ENCODE results near the gene POLR3K.

Gene POLR3K

GRCh38 chr16:78444-79150 lies 25.2 kb upstream of the POLR3K start:
- no peak for DNase-seq

GRCh38 chr16:77807-78443 lies 24.5 kb upstream of the POLR3K start, which contains the start of gene MPG:
Gene MPG (plus strand): TSS chr16:78225. CDS start chr16:78310, 85 bp downstream.
- peak; percentile 27 to 48 for DNase-seq

GRCh38 chr16:77273-77806 lies 23.9 kb upstream of the POLR3K start:
- no peak for DNase-seq

DNA sequence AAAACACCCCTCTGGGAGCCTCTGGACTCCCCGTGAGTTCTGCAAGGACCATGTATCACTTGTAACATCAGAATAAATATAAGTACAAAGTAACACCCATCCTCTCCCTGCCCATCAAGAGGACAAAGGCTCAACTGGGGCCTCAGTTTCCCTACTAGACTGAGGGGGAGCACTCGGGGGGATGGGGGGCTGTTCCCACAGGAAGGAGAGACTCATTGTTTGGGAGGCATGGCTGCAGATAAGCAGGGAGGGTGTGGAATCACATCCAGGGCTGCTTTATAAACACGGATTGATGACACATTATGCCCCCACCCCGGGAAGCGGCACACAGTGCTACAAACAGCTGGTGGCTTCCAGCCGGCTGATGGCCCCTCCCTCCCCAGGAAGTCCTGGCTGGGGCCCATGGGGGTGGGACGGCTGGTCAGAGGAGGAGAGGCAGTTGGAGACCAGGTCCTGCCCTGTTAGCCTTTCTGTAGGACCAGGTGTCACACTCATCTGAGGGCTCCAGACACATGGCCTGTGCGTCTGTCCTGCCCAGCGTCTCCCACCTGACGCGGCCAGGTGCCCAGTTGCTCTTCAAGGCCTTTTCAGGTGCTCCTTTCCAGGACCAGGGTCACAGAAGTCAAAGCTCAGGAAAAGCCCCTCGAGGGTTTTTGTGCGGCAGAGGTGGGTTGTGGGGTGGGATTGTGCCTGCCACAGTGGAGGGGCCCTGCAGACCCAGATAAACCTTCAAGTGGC lies 23.3 kb upstream of the POLR3K start:
- peak in 1 of 2 donors; percentile 51 for DNase-seq

GRCh38 chr16:75580-76501 lies 22.4 kb upstream of the POLR3K start:
- DNase-seq: peak; percentile 40 to 51

DNA sequence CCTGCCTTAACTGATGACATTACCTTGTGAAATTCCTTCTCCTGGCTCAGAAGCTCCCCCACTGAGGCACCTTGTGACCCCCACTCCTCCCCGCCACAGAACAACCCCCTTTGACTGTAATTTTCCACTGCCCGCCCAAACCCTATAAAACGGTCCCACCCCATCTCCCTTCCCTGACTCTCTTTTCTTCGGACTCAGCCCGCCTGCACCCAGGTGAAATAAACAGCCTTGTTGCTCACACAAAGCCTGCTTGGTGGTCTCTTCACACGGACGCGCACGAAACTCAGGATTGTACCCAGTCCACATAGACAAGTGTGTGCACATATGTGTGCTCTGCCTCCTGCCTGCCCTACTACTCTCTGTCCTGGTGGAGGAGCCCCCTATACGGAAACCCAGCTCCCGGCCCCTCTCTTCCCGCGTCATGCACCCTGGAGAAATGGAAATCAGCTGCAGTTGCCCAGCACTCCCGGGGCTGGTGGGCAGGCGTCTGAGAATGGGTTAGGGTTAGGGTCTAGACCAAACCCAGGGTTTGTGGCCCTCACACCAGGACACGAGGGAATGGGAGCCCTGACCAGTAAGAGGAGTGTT lies 21.4 kb upstream of the POLR3K start:
- no peak for DNase-seq

GRCh38 chr16:74051-74746 lies 20.8 kb upstream of the POLR3K start:
- no peak for DNase-seq

DNA sequence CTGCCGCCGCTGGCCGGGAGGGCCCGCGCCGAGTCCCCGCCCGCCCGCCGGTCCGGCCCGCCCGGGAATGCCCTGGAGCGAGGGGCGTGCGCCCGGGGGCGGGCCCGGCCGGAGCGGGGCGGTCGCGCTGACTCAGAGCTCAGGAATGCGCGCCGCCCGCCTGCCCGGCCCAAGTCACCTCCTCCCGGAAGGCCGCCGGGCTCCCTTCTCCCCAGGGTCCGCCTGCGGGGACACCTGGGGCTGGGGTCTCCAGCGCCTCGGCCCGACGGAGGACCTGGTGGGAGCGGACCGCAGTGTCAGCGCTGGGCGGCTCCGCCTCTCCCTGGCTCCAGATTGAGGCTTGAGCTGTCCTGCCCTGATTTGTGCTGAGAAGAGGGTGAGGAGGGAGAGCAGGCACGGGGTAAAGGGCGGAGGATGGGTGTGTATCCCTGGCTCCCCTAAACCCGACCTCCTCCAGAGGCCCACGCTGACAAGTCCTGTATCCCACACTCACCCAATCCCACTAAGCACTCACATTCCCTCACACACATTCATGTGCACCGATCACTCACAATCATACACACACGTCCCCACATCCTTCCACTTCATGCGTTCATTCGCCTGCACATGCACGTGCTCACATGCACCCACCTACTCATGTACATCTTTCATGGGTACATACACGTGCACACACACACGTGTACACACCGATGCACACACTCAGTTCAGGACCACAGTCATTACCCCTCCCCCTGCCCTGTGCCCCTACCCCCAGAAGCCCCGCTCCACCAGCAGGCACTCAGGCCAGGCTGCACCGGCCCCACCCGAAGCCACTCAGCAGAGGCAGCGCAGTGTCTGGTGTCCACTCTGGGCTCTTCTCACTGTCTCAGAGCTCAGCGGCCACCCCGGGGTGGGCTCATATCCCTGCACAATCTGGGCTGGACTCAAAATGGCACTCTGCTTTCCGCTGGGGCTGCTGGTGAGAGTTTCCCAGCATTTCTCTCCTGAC lies 19.4 kb upstream of the POLR3K start, which contains the start of gene RHBDF1:
RHBDF1 (minus strand) TSS at position 71 of the 988 bp plus-strand sequence. CDS start 7,616 bp downstream, outside the sequence.
- peak in 1 of 2 donors; percentile 18 for DNase-seq

DNA sequence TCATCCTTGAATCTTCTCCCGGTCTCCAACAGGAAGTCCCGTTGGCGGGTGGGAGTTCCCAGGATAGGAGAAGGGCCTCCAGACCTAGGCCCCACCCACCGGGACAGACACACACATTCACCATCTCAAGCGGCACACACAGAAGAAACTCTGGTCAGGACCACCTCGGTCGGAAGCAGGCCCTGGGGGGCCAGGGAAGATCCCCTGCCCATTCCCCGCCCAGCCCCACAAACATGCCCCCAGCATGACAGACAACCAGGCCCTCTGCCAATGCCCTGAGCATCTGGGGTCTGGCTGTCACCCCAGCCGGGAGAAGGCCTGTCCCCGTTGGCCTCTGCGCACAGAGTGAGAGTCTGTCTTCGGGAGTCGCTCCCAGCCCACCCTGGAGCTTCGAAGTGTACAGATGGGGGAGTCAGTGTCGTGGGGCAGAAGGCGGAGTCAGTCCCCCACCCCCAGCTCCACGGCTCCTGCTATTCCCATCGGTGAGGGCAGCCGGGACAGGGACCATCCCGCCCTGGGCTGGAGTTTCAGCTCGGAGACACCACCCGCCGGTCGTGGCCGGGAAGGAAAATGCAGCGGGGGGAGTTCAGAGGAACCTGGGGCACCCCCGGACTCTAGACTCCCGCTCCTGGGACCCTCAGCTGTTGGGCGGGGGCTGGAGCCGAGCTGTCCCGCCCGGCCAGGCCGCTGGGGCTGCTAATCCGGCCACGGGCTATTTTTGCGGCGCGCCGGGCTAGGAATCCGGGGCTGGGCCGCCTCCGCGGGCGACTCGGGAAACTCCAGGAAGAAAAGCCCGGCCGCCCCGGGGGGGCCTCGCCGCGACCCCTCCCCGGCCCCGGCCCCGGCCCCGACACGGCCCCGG lies 18.4 kb upstream of the POLR3K start:
- DNase-seq: no peak

DNA sequence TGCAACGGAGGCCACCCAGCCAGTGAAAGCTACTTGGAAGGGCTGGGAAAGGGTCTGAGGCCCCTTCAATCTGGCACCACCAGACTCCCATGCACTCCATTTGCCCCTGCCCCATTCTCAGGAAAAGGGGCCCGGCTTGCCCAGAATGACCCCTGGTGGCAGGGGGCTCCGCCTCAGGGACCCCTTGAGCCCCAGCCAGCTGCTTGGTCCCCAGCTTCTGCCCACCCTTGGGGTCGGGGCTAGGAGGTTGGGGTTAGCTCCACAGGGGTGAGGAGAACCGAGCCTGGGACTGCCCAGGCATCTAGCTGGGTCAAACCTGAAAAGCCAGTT lies 17.8 kb upstream of the POLR3K start:
- no peak for DNase-seq

DNA sequence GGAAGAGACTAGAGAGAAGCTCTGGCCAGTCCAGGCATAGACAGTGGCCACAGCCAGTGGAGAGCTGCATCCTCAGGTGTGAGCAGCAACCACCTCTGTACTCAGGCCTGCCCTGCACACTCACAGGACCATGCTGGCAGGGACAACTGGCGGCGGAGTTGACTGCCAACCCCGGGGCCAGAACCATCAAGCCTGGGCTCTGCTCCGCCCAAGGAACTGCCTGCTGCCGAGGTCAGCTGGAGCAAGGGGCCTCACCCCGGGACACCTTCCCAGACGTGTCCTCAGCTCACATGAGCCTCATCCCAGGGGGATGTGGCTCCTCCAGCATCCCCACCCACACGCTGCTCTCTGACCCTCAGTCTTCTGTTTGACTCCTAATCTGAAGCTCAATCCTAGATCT lies 15.8 kb upstream of the POLR3K start:
- no peak for DNase-seq

GRCh38 chr16:67884-68789 lies 14.7 kb upstream of the POLR3K start:
- DNase-seq: no peak

DNA sequence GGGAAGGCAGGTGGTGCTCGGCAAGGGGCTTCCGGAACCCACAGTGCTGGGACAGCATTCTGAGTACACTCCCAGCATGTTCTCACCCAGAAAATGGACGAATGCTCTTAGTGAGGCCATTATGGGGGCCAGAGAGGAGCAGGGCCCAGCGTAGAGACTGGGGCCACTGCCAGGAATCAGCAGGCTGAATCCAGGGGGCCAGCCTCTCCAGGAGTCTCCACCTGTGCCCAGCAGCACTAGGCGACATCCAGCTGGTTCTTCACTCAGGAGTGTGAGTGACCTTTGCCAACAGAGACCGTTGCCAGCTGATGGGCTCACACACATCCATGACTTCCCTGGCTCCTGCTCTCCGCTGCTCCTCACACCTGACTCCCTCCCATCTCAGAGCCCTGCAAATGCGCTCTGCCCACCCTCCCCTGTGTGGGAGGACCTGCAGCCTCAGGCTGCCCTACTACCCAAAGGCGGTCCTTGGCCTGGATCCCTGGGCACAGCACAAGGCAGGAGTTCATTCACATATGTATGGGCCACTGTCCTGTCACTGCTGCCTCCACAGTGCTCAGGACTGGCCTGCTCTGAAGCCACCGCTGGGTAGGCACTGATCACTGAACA lies 13.9 kb upstream of the POLR3K start:
- no peak for DNase-seq

- DNase-seq: no peak
These were observed 13.1 kb upstream of the POLR3K start for GRCh38 chr16:66309-67182.

DNA sequence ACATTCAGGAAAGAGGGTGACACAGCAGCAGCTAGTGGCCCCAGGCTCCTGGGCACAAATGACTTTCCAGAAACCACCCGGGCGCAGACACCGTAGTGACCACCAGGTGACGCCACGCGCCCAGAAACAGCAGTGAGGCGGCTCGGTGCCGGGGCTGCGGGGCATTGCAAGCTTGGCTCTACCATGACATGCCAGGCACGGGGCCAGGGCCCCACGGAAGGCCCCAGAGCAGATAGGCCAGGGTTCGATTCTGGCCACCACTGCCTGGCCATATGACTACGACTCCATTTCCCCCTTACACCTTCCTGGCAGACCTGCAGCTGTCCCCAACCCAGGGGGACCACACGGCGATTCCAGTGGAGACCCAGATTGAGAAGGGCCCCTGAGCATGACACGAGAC lies 12.3 kb upstream of the POLR3K start:
- peak; percentile 72 to 82 for DNase-seq

- no peak for DNase-seq
These were observed 11.5 kb upstream of the POLR3K start for GRCh38 chr16:64914-65255.

Data from bone marrow (tissue), 2 donors.